Transverse colon (tissue), 4 donors: Measurements from ENCODE around the gene ACTBL2. TPM values are rescaled to one million over a fixed set of nuclear protein-coding genes. Genes with fewer than 3 reads are reported as not detected.

Experiments used
- DNase-seq: peaks from one replicate; pipeline ENCODE4 v3.0.0-alpha.2; 2019
- H3K27ac ChIP-seq, 4 donors: fragments of 200-600 bp; sonication (generic); 2 replicates each; pipeline ENCODE4 v1.5.1; 2016 to 2018; ENCODE audit warnings: inconsistent platforms in 4 of 4
- H3K27me3 ChIP-seq: fragments of 200-600 bp; sonication (generic); 2 replicates; pipeline ENCODE4 v1.5.1; 2017; ENCODE audit warnings: inconsistent platforms
- H3K36me3 ChIP-seq, 4 donors: fragments of 200-600 bp; sonication (generic); 2 replicates each; pipeline ENCODE4 v1.5.1; 2017 to 2019; ENCODE audit warnings: inconsistent platforms in 4 of 4
- H3K4me1 ChIP-seq, 4 donors: fragments of 200-600 bp; sonication (generic); 2 replicates each; pipeline ENCODE4 v1.5.1; 2017 to 2020; ENCODE audit warnings: inconsistent platforms in 4 of 4
- H3K4me3 ChIP-seq, 4 donors: fragments of 200-600 bp; sonication (generic); 1 replicate in 1 of 4; 2 replicates in 3 of 4; pipeline versions ENCODE4 v1.5.1 to v1.6.1; 2017 to 2019; ENCODE audit warnings: inconsistent platforms in 4 of 4
- H3K9me3 ChIP-seq, 2 donors: fragments of 200-600 bp; sonication (generic); 2 replicates each; pipeline ENCODE4 v1.5.1; 2017 to 2019; ENCODE audit warnings: inconsistent platforms in 2 of 2
- CTCF ChIP-seq, 5 experiments: fragments of 200-600 bp in 3 of 5; fragments of 450-650 bp in 2 of 5; sonication (generic) in 3 of 5; IDR thresholded peaks; 1 replicate in 2 of 5; 2 replicates in 3 of 5; pipeline ENCODE4 v1.5.1; 2016 to 2017; ENCODE audit warnings: antibody characterized with exemption in 5 of 5, inconsistent platforms in 3 of 5, mild to moderate bottlenecking in 2 of 5, moderate library complexity in 1 of 5
- EP300 ChIP-seq: sonication (generic); formaldehyde crosslinking; IDR thresholded peaks from one replicate; pipeline ENCODE4 v1.6.1; 2017; ENCODE audit warnings: antibody characterized with exemption, low read depth
- POLR2A ChIP-seq: fragments of 450-650 bp; IDR thresholded peaks from one replicate; pipeline ENCODE4 v1.6.1; 2016; ENCODE audit warnings: antibody characterized with exemption, mild to moderate bottlenecking, moderate library complexity
- POLR2AphosphoS5 ChIP-seq, 3 donors: sonication (generic); formaldehyde crosslinking; IDR thresholded peaks; one replicate each; pipeline ENCODE4 v1.6.1; 2016; ENCODE audit warnings: antibody characterized with exemption in 3 of 3
- WGBS, 2 donors: methylation state at CpG; one replicate each; pipeline ENCODE4 v1.1.5; 2018; ENCODE audit warnings: low coverage in 1 of 2; 5-methylcytosine and 5-hydroxymethylcytosine counted together
- in situ Hi-C, 4 donors: fragments of 200-750 bp; cut with MboI; loops; one replicate each; pipeline versions ENCODE4 v1.15.0 to v1.15.1; 2017; ENCODE audit warnings: low sequenced_read_pairs in 3 of 4, low pct_ligation_motif_present in 1 of 4, low pct_unique_long_range_greater_than_20kb in 1 of 4
- intact Hi-C: fragments of 100-400 bp; cut with DNase I; formaldehyde crosslinking; loops from one replicate; pipeline ENCODE4 v1.15.1; 2023; ENCODE audit warnings: low total_unique reads
- total RNA-seq, 4 donors: library from RNA; depleted of rRNA; stranded (reverse); fragments of >200 nt; gene quantifications; one replicate each; pipeline ENCODE4 v1.1.0, GENCODE V29; 2016

The ACTBL2 gene
- total RNA-seq, 4 donors from 2014 or later: not detected

GRCh38 chr5:57504357-57504756 is 21.7 kb upstream of the ACTBL2 start:
- no peak for TF ChIP-seq POLR2A
- TF ChIP-seq POLR2AphosphoS5 (IDR thresholded peaks at IDR 0.05): no peak
- TF ChIP-seq EP300: no peak
- no peak for TF ChIP-seq CTCF (IDR thresholded peaks at IDR 0.05)
- Histone ChIP-seq H3K4me3 (no peak overlapping the region), H3K4me1 (no peaks in the 10 kb centered on the region), H3K27ac (no peak overlapping the region), H3K36me3 (no peaks in the 10 kb centered on the region), H3K9me3 (no peaks in the 10 kb centered on the region), H3K27me3 (no peaks in the 10 kb centered on the region)
- in situ Hi-C loops (loop anchor here in 2 of 4 donors (25.0 kb wide), 1 partner anchor 958 kb away; the partner anchor contains the start of gene PLK2 (in 2 of the 2)), intact Hi-C loops (no loop called here)
- no peak for DNase-seq
- 84 to 86% methylated on average over 4 to 5 of the region's 5 CpGs for WGBS, 2 donors

- WGBS, 2 donors: 55 to 65% methylated on average over 3 of the region's 3 CpGs
- DNase-seq: no peak
- no peak for TF ChIP-seq POLR2A
- no peak for TF ChIP-seq POLR2AphosphoS5 (IDR thresholded peaks at IDR 0.05)
- TF ChIP-seq CTCF (IDR thresholded peaks at IDR 0.05): no peak
- TF ChIP-seq EP300: no peak
- Histone ChIP-seq H3K27ac (no peak overlapping the region), H3K4me3 (no peak overlapping the region), H3K27me3 (no peaks in the 10 kb centered on the region), H3K9me3 (no peaks in the 10 kb centered on the region), H3K36me3 (no peaks in the 10 kb centered on the region), H3K4me1 (peaks cover 0 to 4% (median 0%) of the 10 kb centered on the region in 4 donors)
- in situ Hi-C loops: loop anchor here in 2 of 4 donors (25.0 kb wide), 1 partner anchor 959 kb away; the partner anchor contains the start of gene PLK2 (in 2 of the 2)
- intact Hi-C loops: no loop called here
Measured at GRCh38 chr5:57503433-57503832, 20.8 kb upstream of the ACTBL2 start.

- H3K9me3 ChIP-seq: no peaks in the 10 kb centered on the region
- H3K4me3 ChIP-seq: no peak overlapping the region
- peaks cover 0 to 4% (median 0%) of the 10 kb centered on the region in 4 donors for H3K4me1 ChIP-seq
- H3K36me3 ChIP-seq: no peaks in the 10 kb centered on the region
- intact Hi-C loops (no loop called here), in situ Hi-C loops (loop anchor here in 2 of 4 donors (25.0 kb wide), 1 partner anchor 961 kb away; the partner anchor contains the start of gene PLK2 (in 2 of the 2))
- TF ChIP-seq POLR2AphosphoS5 (IDR thresholded peaks at IDR 0.05): no peak
- TF ChIP-seq EP300: no peak
- TF ChIP-seq POLR2A: no peak
- no peak for TF ChIP-seq CTCF (IDR thresholded peaks at IDR 0.05)
- no peak for DNase-seq
- H3K27ac ChIP-seq: no peak overlapping the region
- 47 to 66% methylated on average over 5 to 7 of the region's 7 CpGs for WGBS, 2 donors
- no peaks in the 10 kb centered on the region for H3K27me3 ChIP-seq
Measured at GRCh38 chr5:57501414-57502201, 19.0 kb upstream of the ACTBL2 start.

GRCh38 chr5:57499262-57500050 is 16.8 kb upstream of the ACTBL2 start:
- in situ Hi-C loops: loop anchor here in 2 of 4 donors (25.0 kb wide), 1 partner anchor 963 kb away; the partner anchor contains the start of gene PLK2 (in 2 of the 2)
- intact Hi-C loops: no loop called here
- no peaks in the 10 kb centered on the region for H3K27me3 ChIP-seq
- 39 to 52% methylated on average over 5 to 8 of the region's 8 CpGs for WGBS, 2 donors
- peaks cover 0 to 7% (median under 1%) of the 10 kb centered on the region in 4 donors for H3K4me1 ChIP-seq
- no peaks in the 10 kb centered on the region for H3K36me3 ChIP-seq
- no peaks in the 10 kb centered on the region for H3K9me3 ChIP-seq
- no peak for DNase-seq
- TF ChIP-seq CTCF (IDR thresholded peaks at IDR 0.05): peak; percentile 31 to 49 (median 43)
- no peak for TF ChIP-seq POLR2AphosphoS5 (IDR thresholded peaks at IDR 0.05)
- peak overlapping the region in 1 of 4 donors; percentile 28 for H3K27ac ChIP-seq
- H3K4me3 ChIP-seq: peak overlapping the region in 1 of 4 donors; percentile 13
